Tibial nerve (tissue), 4 donors: ENCODE data around the gene SPRR2D. TPM values are rescaled to one million over a fixed set of nuclear protein-coding genes. Genes with fewer than 3 reads are reported as not detected.

ENCODE experiments used
- DNase-seq, 2 donors: peaks; one replicate each; pipeline ENCODE4 v3.0.0-alpha.2; 2019; ENCODE audit warnings: low spot score in 2 of 2
- H3K27ac ChIP-seq, 4 donors: fragments of 200-600 bp; sonication (generic) in 3 of 4; one replicate each; pipeline ENCODE4 v1.5.1; 2017 to 2019; ENCODE audit warnings: mild to moderate bottlenecking in 1 of 4
- H3K27me3 ChIP-seq, 2 donors: fragments of 200-600 bp; sonication (generic) in 1 of 2; one replicate each; pipeline versions ENCODE4 v1.5.1 to v1.6.0; 2017 to 2019
- H3K36me3 ChIP-seq, 3 donors: fragments of 200-600 bp; sonication (generic); one replicate each; pipeline ENCODE4 v1.5.1; 2018 to 2019
- H3K4me1 ChIP-seq, 4 donors: fragments of 200-600 bp; sonication (generic) in 3 of 4; one replicate each; pipeline ENCODE4 v1.5.1; 2017 to 2019
- H3K4me3 ChIP-seq, 4 donors: fragments of 200-600 bp; sonication (generic) in 3 of 4; one replicate each; pipeline ENCODE4 v1.5.1; 2017 to 2019; ENCODE audit warnings: mild to moderate bottlenecking in 1 of 4, moderate library complexity in 1 of 4
- H3K9me3 ChIP-seq, 4 donors: fragments of 200-600 bp; sonication (generic) in 3 of 4; one replicate each; pipeline ENCODE4 v1.5.1; 2017 to 2019
- EP300 ChIP-seq, 2 donors: sonication (generic); formaldehyde crosslinking; IDR thresholded peaks; one replicate each; pipeline ENCODE4 v1.6.1; 2017; ENCODE audit warnings: antibody characterized with exemption in 2 of 2, mild to moderate bottlenecking in 1 of 2
- POLR2A ChIP-seq, 2 donors: fragments of 450-650 bp; IDR thresholded peaks; one replicate each; pipeline ENCODE4 v1.6.1; 2017; ENCODE audit warnings: antibody characterized with exemption in 2 of 2, mild to moderate bottlenecking in 2 of 2, moderate library complexity in 2 of 2
- WGBS, 2 donors: methylation state at CpG; one replicate each; pipeline ENCODE4 v1.1.5; 2018; 5-methylcytosine and 5-hydroxymethylcytosine counted together
- small RNA-seq: library from RNA; depleted of rRNA; stranded (forward); fragments of <200 nt; gene quantifications from one replicate; pipeline ENCODE3, GENCODE V24; 2016
- total RNA-seq, 4 donors: library from RNA; depleted of rRNA; stranded (reverse); fragments of >200 nt; gene quantifications; one replicate each; pipeline ENCODE4 v1.1.0, GENCODE V29; 2016
- TF ChIP-seq, protein P1 (sequence below), 5 experiments: fragments of 200-600 bp in 3 of 5; fragments of 450-650 bp in 2 of 5; sonication (generic) in 3 of 5; IDR thresholded peaks; one replicate each; pipeline ENCODE4 v1.5.1; 2016 to 2019; ENCODE audit warnings: antibody characterized with exemption in 5 of 5, mild to moderate bottlenecking in 3 of 5, moderate library complexity in 2 of 5

Gene SPRR2D
- total RNA-seq, 4 donors from 2014 or later = not detected

DNA sequence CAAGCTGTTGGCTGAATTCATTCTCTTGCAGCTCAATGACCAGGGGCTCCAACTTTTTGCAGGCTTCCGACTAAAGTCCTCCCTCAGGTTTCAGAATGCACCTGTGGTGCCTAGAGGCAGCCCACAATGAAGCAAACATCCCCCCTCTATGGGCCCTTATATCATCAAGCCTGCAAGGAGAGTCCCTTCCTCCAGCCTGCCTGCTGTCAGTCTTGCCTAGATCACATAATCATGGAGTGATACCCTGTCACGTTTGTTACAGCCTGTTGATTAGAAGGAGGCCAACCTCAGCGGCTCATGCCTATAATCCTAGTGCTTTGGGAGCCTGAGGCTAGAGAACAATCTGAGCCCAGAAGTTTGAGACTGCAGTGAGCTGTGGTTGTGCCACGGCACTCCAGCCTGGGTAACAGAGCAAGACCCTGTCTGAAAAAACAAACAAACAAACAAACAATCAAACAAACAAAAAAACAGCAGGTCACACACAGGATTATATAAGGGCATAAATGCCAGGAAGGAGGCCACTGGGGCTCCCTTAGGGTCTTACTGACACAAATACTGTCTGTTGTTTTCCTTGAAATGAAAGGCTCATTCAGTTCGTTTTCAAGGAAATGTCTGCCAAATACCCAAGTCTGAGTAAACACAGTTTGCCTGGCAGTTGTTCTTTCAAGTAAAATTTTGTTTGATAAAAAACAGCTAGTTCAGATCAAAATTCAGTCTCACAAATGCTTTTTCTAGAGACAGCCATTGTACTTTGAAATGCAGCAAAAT, 44.1 kb downstream of the SPRR2D start:
- Histone ChIP-seq H3K4me3 (no peak overlapping the region), H3K4me1 (no peaks in the 10 kb centered on the region), H3K36me3 (no peaks in the 10 kb centered on the region), H3K27ac (no peak overlapping the region), H3K27me3 (no peaks in the 10 kb centered on the region), H3K9me3 (peaks cover 0 to 11% (median 0%) of the 10 kb centered on the region in 4 donors)
- DNase-seq = no peak
- TF ChIP-seq EP300 (IDR thresholded peaks at IDR 0.05) = no peak
- TF ChIP-seq, protein P1, sequence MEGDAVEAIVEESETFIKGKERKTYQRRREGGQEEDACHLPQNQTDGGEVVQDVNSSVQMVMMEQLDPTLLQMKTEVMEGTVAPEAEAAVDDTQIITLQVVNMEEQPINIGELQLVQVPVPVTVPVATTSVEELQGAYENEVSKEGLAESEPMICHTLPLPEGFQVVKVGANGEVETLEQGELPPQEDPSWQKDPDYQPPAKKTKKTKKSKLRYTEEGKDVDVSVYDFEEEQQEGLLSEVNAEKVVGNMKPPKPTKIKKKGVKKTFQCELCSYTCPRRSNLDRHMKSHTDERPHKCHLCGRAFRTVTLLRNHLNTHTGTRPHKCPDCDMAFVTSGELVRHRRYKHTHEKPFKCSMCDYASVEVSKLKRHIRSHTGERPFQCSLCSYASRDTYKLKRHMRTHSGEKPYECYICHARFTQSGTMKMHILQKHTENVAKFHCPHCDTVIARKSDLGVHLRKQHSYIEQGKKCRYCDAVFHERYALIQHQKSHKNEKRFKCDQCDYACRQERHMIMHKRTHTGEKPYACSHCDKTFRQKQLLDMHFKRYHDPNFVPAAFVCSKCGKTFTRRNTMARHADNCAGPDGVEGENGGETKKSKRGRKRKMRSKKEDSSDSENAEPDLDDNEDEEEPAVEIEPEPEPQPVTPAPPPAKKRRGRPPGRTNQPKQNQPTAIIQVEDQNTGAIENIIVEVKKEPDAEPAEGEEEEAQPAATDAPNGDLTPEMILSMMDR (IDR thresholded peaks at IDR 0.05) = no peak
- no peak for TF ChIP-seq POLR2A (IDR thresholded peaks at IDR 0.05)
- 11 to 15% methylated on average over 5 of the region's 5 CpGs for WGBS, 2 donors

- 41 to 45% methylated on average over 1 of the region's 1 CpG for WGBS, 2 donors
- TF ChIP-seq EP300 (IDR thresholded peaks at IDR 0.05) (no peak), POLR2A (IDR thresholded peaks at IDR 0.05) (no peak)
Measured at GRCh38 chr1:152995842-152996241, 45.1 kb downstream of the SPRR2D start.

GRCh38 chr1:152993186-152993585, 47.7 kb downstream of the SPRR2D start:
- WGBS, 2 donors = 75 to 77% methylated on average over 6 of the region's 6 CpGs
- TF ChIP-seq, protein P1 (IDR thresholded peaks at IDR 0.05) = no peak
- no peak for TF ChIP-seq EP300 (IDR thresholded peaks at IDR 0.05)
- no peak for TF ChIP-seq POLR2A (IDR thresholded peaks at IDR 0.05)
- Histone ChIP-seq H3K36me3 (no peaks in the 10 kb centered on the region), H3K27ac (no peak overlapping the region), H3K4me1 (no peaks in the 10 kb centered on the region), H3K27me3 (no peaks in the 10 kb centered on the region), H3K9me3 (peaks cover 0 to 11% (median 0%) of the 10 kb centered on the region in 4 donors), H3K4me3 (no peak overlapping the region)
- no peak for DNase-seq

More at GRCh38 chr1:152995842-152996241, 45.1 kb downstream of the SPRR2D start:
- DNase-seq = no peak
- H3K36me3 ChIP-seq = no peaks in the 10 kb centered on the region
- no peak overlapping the region for H3K27ac ChIP-seq
- H3K4me1 ChIP-seq = no peaks in the 10 kb centered on the region
- H3K27me3 ChIP-seq = no peaks in the 10 kb centered on the region
- no peak overlapping the region for H3K4me3 ChIP-seq
- peaks cover 0 to 11% (median 0%) of the 10 kb centered on the region in 4 donors for H3K9me3 ChIP-seq

Small RNA genes within 50 kb of the gene (small RNA-seq; reads per million reads assigned to genes)
- gene AL356867.1 (not detected), gene RF00322 (not detected)

Other genes starting within 250 kb of the SPRR2D start
- not detected for gene LCE1D, start 244.4 kb downstream of the SPRR2D start, total RNA-seq
- gene LCE1C, start 234.5 kb downstream of the SPRR2D start, total RNA-seq = not detected
- not detected for gene LCE1B, start 229.1 kb downstream of the SPRR2D start, total RNA-seq
- not detected for gene LCE1A, start 213.6 kb downstream of the SPRR2D start, total RNA-seq
- not detected for gene LCE6A, start 198.3 kb downstream of the SPRR2D start, total RNA-seq
- not detected for gene LCE7A, start 181.1 kb downstream of the SPRR2D start, total RNA-seq
- gene SMCP, start 162.8 kb downstream of the SPRR2D start, total RNA-seq = not detected
- gene IVL, start 132.6 kb downstream of the SPRR2D start, total RNA-seq = not detected
- not detected for gene SPRR5, start 93.9 kb downstream of the SPRR2D start, total RNA-seq
- not detected for gene SPRR4, start 70.5 kb downstream of the SPRR2D start, total RNA-seq
- gene SPRR1A, start 57.0 kb downstream of the SPRR2D start, total RNA-seq = not detected
- gene SPRR3, start 39.4 kb downstream of the SPRR2D start, total RNA-seq = not detected
- gene SPRR1B, start 9.9 kb downstream of the SPRR2D start, total RNA-seq = not detected
- gene SPRR2A, start 16.4 kb upstream of the SPRR2D start, total RNA-seq = not detected
- not detected for gene SPRR2B, start 30.5 kb upstream of the SPRR2D start, total RNA-seq
- gene SPRR2E, start 53.4 kb upstream of the SPRR2D start, total RNA-seq = not detected
- not detected for gene SPRR2F, start 72.4 kb upstream of the SPRR2D start, total RNA-seq
- not detected for gene SPRR2G, start 109.8 kb upstream of the SPRR2D start, total RNA-seq
- gene LELP1, start 162.3 kb upstream of the SPRR2D start, total RNA-seq = not detected
- gene PRR9, start 176.5 kb upstream of the SPRR2D start, total RNA-seq = not detected
- under 1 TPM in 1 of 4 donors, not detected in 3; 0.44 TPM for gene LORICRIN, start 218.6 kb upstream of the SPRR2D start, total RNA-seq